NCI-H748 (cell line): ENCODE results near the gene APLF.
A peak's percentile ranks its signal among the peaks of the same experiment; 100 is the strongest.
"Not testable (repeated sequence)": the region's sequence is repeated elsewhere in the genome, so short reads cannot be mapped to it uniquely, and the experiment has no call there.

Source experiments
- DNase-seq: peaks from one replicate; lab custom pipeline; 2025; ENCODE audit not compliant: unreplicated experiment; lab: John Stamatoyannopoulos, UW

Gene APLF

DNA sequence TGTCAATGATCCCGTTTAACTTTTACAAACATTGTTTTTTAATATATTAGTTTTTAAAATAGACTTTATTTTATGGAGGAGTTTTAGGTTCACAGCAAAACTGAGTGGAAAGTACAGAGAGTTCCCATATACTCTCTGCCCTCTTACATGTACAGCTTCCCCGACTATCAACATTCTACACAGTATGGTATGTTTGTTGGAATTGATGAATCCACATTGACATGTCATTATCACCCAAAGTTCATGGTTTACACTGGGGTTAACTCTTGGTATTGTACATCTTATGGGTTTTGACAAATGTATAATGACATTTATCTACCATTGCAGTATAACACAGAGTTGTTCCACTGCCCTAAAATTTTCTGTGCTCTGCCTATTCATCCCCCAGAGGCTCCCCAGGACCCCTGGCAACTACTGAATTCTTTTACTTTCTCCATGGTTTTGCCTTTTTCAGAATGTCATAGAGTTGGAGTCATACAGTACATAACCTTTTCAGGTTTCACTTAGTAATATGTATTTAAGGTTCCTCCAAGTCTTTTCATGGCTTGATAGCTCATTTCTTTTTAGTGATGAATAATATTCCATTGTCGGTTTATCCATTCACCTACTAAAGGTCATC is 5.5 kb downstream of the APLF start:
- no peak for DNase-seq

GRCh38 chr2:68475110-68475509 is 7.7 kb downstream of the APLF start:
- DNase-seq: no peak

GRCh38 chr2:68475576-68475975 is 8.2 kb downstream of the APLF start:
- no peak for DNase-seq

DNA sequence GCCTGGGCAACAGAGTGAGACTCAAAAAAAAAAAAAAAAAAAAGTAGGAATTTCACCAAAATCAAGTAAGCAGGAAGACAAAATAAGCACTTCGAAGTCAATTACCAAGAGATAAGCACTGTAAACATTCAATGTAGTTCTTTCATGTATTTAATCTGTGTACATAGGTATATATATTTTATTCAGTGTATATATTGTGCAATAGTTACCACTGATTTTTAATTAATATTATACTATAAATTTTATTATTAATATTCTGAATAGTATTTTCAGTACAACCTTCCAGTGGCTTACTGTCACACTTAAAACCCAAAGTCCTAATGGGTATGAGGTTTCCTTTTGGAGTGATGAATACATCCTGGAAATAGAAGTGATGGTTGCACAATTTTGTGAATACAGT is 9.1 kb downstream of the APLF start:
- DNase-seq: no peak

DNA sequence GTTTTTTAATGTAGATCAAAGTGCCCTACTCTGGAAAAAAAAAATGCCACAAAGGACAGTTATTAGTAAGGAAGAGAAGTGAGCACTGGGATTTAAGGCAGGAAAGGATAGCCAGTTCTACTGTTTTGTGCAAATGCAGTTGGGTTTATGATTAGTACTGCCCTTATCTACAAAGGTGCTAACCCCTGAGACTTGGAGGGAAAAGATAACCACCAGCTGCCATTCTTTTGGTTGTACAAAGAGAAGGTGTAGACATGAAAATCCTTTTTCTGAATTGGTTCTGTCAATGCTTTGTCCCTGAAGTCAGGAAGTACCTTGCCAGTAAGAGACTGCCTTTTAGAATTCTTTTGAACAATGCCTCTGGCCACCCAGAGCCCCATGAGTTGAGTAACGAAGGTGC is 11.3 kb downstream of the APLF start:
- DNase-seq: no peak

DNA sequence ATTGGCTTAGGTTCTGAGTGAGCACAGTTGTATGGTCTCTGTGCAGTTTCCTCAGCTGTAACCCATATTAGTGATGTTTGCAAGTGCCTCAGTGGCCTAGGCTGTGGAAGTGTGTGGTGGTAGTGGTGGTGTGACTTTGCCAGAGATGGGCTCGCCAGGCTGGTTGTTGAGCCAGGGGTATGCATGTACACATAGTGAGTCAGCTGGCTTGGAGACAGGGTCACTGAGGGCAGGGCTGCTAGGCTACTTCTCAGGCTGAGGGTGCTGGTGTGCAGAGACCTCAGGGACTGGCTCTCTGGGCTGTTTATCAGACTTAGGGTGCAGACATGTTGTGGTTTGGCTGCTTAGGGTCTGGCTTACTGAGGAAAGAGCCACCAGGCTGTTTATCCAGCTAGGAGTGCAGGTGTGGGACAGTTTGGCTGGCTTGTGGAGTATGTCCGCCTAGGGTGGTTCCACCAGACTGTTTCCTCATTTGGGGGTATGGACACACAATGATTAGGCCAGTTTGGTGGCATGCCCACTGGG is 15.0 kb downstream of the APLF start:
- DNase-seq: no peak

GRCh38 chr2:68483011-68483410 is 15.6 kb downstream of the APLF start:
- DNase-seq: no peak

GRCh38 chr2:68487773-68488355 is 20.5 kb downstream of the APLF start:
- DNase-seq: peak; percentile 27

DNA sequence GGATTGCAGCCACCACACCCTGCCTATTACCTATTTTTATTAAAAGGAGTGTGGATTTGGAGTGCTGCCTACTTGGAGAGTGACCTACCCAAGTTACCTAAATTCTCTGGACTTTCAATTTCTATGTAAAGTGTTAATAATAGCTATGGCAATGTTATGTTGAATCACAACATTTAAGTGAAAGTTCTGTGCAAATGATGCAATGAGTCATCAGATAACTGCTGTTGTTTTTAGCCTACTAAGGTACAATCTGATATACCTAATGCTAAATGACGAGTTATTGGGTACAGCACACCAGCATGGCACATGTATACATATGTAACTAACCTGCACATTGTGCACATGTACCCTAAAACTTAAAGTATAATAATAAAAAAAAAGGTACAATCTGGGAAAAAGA is 21.2 kb downstream of the APLF start:
- not testable (repeated sequence) for DNase-seq

GRCh38 chr2:68489282-68489681 is 21.9 kb downstream of the APLF start:
- DNase-seq: no peak

DNA sequence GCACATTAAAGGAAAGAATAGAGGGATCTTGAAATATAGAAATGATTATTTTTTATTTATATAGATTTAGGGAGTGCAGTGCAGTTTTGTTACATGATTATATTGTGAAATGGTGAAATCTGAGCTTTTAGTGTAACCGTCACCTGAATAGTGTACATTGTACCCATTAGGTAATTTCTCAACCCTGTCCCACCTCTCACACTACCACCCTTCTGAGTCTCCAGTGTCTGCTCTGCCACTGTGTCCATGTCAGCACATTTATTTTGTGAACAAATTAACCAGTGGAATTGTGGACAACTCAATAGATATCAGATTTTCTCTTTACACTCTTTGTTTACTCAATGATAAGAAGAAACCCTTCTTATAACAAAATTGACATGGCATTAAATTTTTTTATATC is 24.2 kb downstream of the APLF start:
- no peak for DNase-seq

DNA sequence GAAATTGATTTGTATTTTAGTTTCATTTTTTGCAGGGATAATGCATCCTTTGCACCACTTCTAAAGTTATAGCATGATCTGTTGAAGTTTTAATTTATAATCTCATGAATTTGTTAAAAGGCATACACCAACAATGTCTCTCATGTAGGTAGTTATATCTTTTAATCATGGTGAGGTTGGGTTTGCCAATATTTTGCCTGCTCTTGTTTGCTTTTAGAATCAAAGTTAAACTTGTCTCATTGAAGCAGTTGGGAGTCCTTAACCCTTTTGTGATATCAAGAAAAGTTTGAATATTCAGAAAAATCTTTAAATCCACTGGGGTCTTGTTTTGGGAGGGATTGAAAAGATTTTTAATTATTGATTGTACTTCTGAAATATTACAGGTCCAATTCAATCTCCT is 31.7 kb downstream of the APLF start:
- DNase-seq: no peak

GRCh38 chr2:68500649-68501048 is 33.3 kb downstream of the APLF start:
- no peak for DNase-seq

DNA sequence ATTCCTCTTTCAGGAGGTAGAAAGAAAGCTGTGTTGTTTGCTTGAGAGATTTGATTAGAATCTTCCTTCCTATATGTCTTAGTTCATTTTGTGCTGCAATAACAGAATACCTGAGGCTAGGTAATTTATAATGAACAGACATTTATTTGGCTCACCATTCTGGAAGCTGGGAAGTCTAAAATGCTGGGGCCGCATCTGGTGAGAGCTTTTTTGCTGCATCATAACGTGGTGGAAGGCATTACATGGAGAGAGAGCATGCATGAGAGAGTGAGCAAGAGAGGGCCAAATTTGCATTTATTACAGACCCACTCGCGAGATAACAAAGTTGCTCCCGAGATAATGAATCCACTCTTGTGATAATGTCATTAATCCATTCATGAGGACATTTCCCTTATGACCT is 34.4 kb downstream of the APLF start:
- no peak for DNase-seq

- no peak for DNase-seq
Observed at GRCh38 chr2:68505603-68506159, 38.3 kb downstream of the APLF start.

DNA sequence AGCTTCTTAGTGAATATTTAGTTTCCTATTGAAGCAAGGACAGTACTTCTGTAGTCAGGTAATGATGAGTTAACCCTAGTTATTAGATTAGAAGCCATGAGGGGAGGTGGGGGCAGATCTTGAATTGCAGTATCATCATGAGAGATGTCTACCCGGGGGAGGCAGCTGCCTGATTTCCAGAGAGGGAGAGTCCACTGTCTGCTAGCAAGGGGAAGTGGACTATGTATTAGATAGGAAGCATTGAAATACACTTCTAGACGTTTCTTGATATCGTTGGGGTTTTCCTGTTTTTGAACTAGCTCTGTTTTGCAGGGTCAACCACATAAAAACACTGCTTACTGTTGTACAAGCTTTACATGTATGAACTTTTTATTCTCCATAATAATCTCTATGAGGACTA is 38.8 kb downstream of the APLF start:
- no peak for DNase-seq

DNA sequence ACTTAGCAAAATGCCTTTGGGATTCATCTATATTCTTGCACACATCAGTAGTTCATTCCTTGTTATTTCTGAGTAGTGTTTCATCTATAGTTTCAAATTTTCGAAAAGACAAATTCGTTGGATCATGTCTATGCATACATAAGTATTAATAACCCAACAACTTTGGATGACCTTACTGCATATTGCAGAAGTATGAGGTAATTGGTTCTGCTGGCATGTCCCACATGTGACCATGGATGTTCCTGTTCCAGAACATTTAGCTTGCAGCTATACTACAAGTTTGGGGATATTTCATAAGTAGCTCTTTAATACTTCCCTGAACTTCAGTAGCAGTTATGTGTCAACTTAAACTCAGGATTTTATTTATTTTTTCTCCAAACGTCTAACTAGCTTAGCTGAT is 44.9 kb downstream of the APLF start:
- DNase-seq: no peak

DNA sequence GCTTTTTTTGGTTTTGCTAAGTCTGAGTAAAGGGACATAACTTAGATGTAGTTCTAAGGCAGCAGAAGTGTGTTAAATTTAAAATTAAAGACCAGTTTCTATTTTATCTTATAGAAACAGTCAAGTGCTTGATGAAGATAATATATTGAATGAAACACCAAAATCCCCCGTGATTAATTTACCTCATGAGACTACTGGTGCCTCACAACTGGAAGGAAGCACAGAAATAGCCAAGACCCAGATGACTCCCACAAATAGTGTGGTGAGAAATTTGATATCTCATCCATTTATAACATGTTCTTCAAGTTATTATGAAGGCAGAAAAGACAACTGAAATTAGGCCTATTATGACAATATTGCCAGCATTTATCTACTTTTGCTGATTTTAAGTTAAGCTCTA is 45.6 kb downstream of the APLF start:
- no peak for DNase-seq

- DNase-seq: no peak
Observed at GRCh38 chr2:68514316-68514929, 47.0 kb downstream of the APLF start.

DNA sequence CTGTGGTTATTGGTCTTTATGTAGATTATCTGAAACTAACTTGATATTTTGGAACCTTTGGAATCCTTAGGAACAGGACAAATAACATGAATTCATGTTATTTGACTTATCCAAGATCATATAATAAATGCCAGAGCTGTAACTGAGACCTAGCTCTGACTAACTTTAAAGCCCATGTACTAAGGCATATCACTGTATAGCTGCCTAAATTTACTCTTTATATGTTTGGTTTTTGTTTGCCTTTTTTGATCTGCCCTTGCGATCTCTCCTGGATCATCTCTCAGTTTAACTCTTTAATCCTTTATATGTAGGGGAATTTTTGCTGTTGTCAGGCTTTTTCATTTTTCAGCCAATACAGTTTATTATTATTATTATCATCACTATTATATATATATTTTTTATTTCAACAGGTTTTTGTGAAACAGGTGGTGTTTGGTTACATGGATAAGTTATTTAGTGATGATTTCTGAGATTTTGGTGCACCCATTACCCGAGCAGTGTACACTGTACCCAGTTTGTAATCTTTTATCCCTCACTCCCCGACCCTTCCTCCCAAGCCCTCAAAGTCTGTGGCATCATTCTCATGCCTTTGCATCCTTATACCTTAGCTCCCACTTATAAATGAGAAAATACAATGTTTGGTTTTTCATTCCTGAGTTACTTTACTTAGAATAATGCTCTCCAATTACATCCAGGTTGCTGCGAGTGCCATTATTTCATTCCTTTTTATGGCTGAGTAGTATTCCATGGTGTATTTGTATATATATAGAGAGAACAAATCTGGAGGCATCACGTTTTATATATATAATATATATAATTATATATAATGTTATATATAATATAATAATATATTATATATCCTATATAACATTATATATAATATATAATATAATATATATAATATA is 48.9 kb downstream of the APLF start:
- peak; percentile 7 for DNase-seq

DNA sequence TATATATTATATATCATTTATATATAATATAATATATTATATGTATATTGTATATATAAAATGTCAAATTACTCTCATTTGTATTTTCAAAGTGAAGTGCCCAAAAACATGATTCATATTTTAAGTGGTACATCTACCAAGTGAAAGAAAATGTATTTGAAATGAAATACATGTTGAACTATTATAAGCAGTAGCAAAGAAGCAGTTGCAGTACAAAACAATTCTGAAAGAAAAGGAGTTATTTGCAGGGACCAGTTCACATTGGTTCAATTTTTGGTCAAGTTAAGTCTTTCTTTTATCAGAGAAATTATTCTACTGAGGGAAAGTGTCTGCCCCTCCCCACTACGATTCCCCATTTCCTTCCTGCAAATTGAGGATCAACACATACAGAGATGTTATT is 51.9 kb downstream of the APLF start:
- DNase-seq: no peak
